Caco-2 (cell line): ENCODE measurements around the gene MX2. TPM values are rescaled to one million over a fixed set of nuclear protein-coding genes. Genes with fewer than 3 reads are reported as not detected.

Experiments used
- BruUV-seq: library from RNA; stranded (reverse); fragments of 400-500 nt; replicated peaks from 2 replicates; lab custom pipeline; 2021; lab: Mats Ljungman, UMichigan
- CTCF ChIA-PET: fragments of 300-600 bp; sonication (Branson Sonifier 250); formaldehyde crosslinking; loops from one replicate; lab custom pipeline; 2022; ENCODE audit warnings: antibody characterized with exemption; lab: Charles Lee
- POLR2A ChIA-PET: fragments of 300-600 bp; sonication (Branson Sonifier 250); formaldehyde crosslinking; loops from one replicate; lab custom pipeline; 2022; ENCODE audit warnings: antibody characterized with exemption; lab: Charles Lee
- DNase-seq, 2 experiments: peaks; one replicate each; pipeline versions ENCODE4 v3.0.0 to v3.0.0-alpha.2; 2020 to 2022
- H3K27me3 ChIP-seq: replicated peaks from 2 replicates; pipeline ENCODE4 v1.6.0; 2011; ENCODE audit warnings: low read length; ENCODE audit not compliant: control insufficient read depth, insufficient read depth
- H3K36me3 ChIP-seq: 2 replicates; pipeline ENCODE4 v1.5.1; 2011; ENCODE audit warnings: low read length; ENCODE audit not compliant: control insufficient read depth, insufficient read depth
- H3K4me1 ChIP-seq: fragments of 250-450 bp; sonication (Bioruptor Pico); 2 replicates; pipeline ENCODE4 v1.5.1; 2020; ENCODE audit warnings: mild to moderate bottlenecking
- H3K4me3 ChIP-seq: 2 replicates; pipeline ENCODE4 v1.5.1; 2011; ENCODE audit warnings: low read depth, mild to moderate bottlenecking, control low read depth, low read length
- H3K9me3 ChIP-seq: fragments of 250-450 bp; sonication (Bioruptor Pico); 2 replicates; pipeline ENCODE4 v1.5.1; 2020; ENCODE audit warnings: mild to moderate bottlenecking, moderate library complexity
- H3K27ac Mint-ChIP-seq: one replicate; pipeline ENCODE4 v1.8.0; 2022; ENCODE audit warnings: mixed read lengths; ENCODE audit not compliant: unreplicated experiment
- H3K27me3 Mint-ChIP-seq: one replicate; pipeline ENCODE4 v1.8.0; 2022; ENCODE audit warnings: mixed read lengths; ENCODE audit not compliant: insufficient read depth, unreplicated experiment
- H3K36me3 Mint-ChIP-seq: one replicate; pipeline ENCODE4 v1.8.0; 2022; ENCODE audit warnings: mild to moderate bottlenecking, mixed read lengths; ENCODE audit not compliant: insufficient read depth, unreplicated experiment
- H3K4me1 Mint-ChIP-seq: one replicate; pipeline ENCODE4 v1.8.0; 2022; ENCODE audit warnings: low read depth, mixed read lengths; ENCODE audit not compliant: unreplicated experiment
- H3K4me3 Mint-ChIP-seq: one replicate; pipeline ENCODE4 v1.8.0; 2022; ENCODE audit warnings: mild to moderate bottlenecking, moderate library complexity, mixed read lengths; ENCODE audit not compliant: unreplicated experiment
- H3K9me3 Mint-ChIP-seq: one replicate; pipeline ENCODE4 v1.8.0; 2022; ENCODE audit warnings: mixed read lengths; ENCODE audit not compliant: unreplicated experiment
- intact Hi-C: fragments of 100-400 bp; cut with micrococcal nuclease; formaldehyde crosslinking; loops from one replicate; pipeline ENCODE4 v1.10.0; 2022; ENCODE audit not compliant: unreplicated experiment
- total RNA-seq: library from RNA; stranded (reverse); gene quantifications from 2 replicates; pipeline ENCODE4 v1.2.3, GENCODE V29; 2022
- TF ChIP-seq, protein P1 (sequence below), 2 experiments: fragments of 200-600 bp in 1 of 2; IDR thresholded peaks; 1 replicate in 1 of 2; 2 replicates in 1 of 2; pipeline versions ENCODE4 v1.5.1 to v1.8.0; 2011 to 2022; ENCODE audit warnings: antibody characterized with exemption in 1 of 2, control low read depth in 1 of 2, inconsistent platforms in 1 of 2, low read depth in 1 of 2, low read length in 1 of 2, mild to moderate bottlenecking in 1 of 2, moderate library complexity in 1 of 2; ENCODE audit not compliant: insufficient read depth in 1 of 2, severe bottlenecking in 1 of 2, unreplicated experiment in 1 of 2

MX2 gene
- total RNA-seq, 1 experiment from 2014 or later = 0.84 TPM

DNA sequence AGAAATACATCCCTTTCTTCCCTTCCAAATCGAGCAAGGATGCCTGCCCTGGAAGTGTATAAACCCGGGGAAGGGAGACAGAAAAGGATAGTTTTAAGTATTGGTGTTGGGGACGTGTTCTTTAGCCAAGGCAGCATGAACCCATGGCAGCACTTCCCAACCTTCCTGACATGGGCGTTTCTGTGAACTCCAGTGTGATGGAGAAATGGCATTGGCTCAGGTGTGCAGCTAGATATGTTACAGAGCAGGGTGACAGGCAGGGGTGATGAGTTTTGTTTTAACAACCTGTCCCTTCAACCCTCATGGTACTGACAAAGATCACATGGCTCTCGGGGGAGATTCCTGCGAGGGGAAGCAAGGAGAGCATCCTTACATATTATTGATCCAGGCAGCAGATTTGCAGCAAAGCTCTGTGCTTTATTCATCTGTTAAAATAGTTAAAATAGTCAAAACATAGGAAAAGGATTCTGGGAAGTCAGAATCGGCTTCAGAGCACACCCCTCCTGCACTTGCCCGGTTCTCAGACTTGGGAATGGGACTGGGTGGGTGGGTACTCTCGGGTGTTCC, 68.2 kb downstream of the MX2 start:
- H3K36me3 ChIP-seq = no peaks in the 10 kb centered on the region

DNA sequence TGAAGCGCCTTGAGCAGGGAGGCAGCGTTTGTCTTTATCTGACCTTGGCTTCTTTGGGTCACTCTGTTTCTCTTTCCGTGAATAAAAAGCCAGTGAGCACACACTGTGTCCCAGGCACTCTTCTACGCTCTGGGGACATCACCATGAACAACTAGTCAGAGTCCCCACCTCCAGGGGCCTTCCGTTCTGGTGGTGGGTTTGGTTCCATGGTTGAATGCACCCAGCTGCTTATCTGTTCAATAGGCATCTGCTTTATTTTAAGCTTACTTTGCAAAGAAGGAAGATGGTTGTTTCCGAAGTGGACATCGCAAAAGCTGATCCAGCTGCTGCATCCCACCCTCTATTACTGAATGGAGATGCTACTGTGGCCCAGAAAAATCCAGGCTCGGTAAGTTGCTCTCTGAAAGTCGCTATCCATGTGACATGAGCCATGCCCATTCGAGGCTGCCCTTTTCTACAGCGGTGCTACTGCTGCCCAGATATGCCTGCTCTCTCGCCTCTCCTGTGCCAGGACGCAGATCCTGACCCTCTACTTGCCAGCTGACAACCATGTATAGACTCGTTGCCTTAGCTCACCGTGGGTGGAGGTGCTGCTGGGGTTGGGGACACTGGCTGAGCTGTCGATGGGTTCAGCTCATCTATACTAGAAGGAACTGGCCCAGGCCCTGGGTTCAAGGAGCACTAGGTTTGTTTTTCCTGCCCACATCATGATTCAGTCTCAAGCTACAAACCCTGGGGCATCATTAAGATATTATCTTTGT, 70.1 kb downstream of the MX2 start:
- intact Hi-C loops = no loop called here
- POLR2A ChIA-PET = interaction anchor here (0.5 kb wide), 1 partner anchor 17 kb away, joined by 3 read pairs; no protein-coding TSS in a partner anchor

More for the DNA sequence above, 68.2 kb downstream of the MX2 start:
- TF ChIP-seq, protein P1, sequence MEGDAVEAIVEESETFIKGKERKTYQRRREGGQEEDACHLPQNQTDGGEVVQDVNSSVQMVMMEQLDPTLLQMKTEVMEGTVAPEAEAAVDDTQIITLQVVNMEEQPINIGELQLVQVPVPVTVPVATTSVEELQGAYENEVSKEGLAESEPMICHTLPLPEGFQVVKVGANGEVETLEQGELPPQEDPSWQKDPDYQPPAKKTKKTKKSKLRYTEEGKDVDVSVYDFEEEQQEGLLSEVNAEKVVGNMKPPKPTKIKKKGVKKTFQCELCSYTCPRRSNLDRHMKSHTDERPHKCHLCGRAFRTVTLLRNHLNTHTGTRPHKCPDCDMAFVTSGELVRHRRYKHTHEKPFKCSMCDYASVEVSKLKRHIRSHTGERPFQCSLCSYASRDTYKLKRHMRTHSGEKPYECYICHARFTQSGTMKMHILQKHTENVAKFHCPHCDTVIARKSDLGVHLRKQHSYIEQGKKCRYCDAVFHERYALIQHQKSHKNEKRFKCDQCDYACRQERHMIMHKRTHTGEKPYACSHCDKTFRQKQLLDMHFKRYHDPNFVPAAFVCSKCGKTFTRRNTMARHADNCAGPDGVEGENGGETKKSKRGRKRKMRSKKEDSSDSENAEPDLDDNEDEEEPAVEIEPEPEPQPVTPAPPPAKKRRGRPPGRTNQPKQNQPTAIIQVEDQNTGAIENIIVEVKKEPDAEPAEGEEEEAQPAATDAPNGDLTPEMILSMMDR (IDR thresholded peaks at IDR 0.05; ENCODE audit: insufficient read depth in 1 of 2, low read depth in 1 of 2, low read length in 1 of 2, severe bottlenecking in 1 of 2, unreplicated experiment in 1 of 2) = no peak
- H3K4me1 ChIP-seq = peaks cover 5% of the 10 kb centered on the region
- intact Hi-C loops = no loop called here
- Mint-ChIP-seq H3K27ac (no peak overlapping the region), H3K27me3 (no peaks in the 10 kb centered on the region), H3K4me3 (no peak overlapping the region), H3K36me3 (no peaks in the 10 kb centered on the region), H3K9me3 (peaks cover 11% of the 10 kb centered on the region), H3K4me1 (no peaks in the 10 kb centered on the region)
- no peak overlapping the region for H3K4me3 ChIP-seq
- POLR2A ChIA-PET = no interaction called here
- no TSS peak for BruUV-seq
- CTCF ChIA-PET = no interaction called here
- H3K27me3 ChIP-seq = no peaks in the 10 kb centered on the region
- H3K9me3 ChIP-seq = peaks cover 5% of the 10 kb centered on the region; the same call in 1 of the 2 replicates
- DNase-seq = no peak

More for the DNA sequence above, 70.1 kb downstream of the MX2 start:
- TF ChIP-seq, protein P1 (IDR thresholded peaks at IDR 0.05; ENCODE audit: insufficient read depth in 1 of 2, low read depth in 1 of 2, low read length in 1 of 2, severe bottlenecking in 1 of 2, unreplicated experiment in 1 of 2) = no peak
- Histone ChIP-seq H3K4me3 (no peak overlapping the region), H3K4me1 (no peaks in the 10 kb centered on the region), H3K9me3 (peaks cover 8% of the 10 kb centered on the region; the same call in 1 of the 2 replicates), H3K27me3 (no peaks in the 10 kb centered on the region), H3K36me3 (no peaks in the 10 kb centered on the region)
- no TSS peak for BruUV-seq
- no peak overlapping the region for H3K27ac Mint-ChIP-seq
- no peaks in the 10 kb centered on the region for H3K4me1 Mint-ChIP-seq
- no peak for DNase-seq
- peaks cover 30% of the 10 kb centered on the region for H3K9me3 Mint-ChIP-seq
- H3K36me3 Mint-ChIP-seq = no peaks in the 10 kb centered on the region
- H3K4me3 Mint-ChIP-seq = no peak overlapping the region
- CTCF ChIA-PET = no interaction called here
- H3K27me3 Mint-ChIP-seq = no peaks in the 10 kb centered on the region
